ENCODE results near the gene PPP4R1. TPM values are rescaled to one million over a fixed set of nuclear protein-coding genes. Genes with fewer than 3 reads are reported as not detected.

Gene PPP4R1
- total RNA-seq, 4 donors from 2014 or later, result 118 to 168 (median 140) TPM

DNA sequence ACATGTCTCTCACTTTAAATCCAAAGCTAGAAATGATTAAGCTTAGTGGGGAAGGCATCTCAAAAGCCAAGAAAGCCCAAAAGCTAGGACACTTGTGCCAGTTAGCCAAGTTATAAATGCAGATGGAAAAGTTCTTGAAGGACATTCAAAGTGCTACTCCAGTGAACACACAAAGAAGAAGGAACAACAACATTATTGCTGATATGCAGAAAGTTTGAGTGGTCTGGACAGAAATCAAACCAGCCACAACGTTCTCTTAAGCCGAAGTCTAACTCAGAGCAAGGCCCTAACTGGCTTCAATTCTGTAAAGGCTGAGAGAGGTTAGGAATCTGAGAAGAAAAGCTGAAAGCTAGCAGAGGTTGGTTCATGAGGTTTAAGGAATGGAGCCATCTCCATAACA lies 49.0 kb downstream of the PPP4R1 start:
- no peak overlapping the region for H3K4me3 ChIP-seq
- no peak for DNase-seq
- no peaks in the 10 kb centered on the region for H3K27me3 ChIP-seq
- H3K4me1 ChIP-seq, result peaks cover 0 to 4% (median 0%) of the 10 kb centered on the region in 4 donors
- H3K27ac ChIP-seq, result no peak overlapping the region
- no peak for TF ChIP-seq POLR2A (IDR thresholded peaks at IDR 0.05)
- TF ChIP-seq, protein P1, sequence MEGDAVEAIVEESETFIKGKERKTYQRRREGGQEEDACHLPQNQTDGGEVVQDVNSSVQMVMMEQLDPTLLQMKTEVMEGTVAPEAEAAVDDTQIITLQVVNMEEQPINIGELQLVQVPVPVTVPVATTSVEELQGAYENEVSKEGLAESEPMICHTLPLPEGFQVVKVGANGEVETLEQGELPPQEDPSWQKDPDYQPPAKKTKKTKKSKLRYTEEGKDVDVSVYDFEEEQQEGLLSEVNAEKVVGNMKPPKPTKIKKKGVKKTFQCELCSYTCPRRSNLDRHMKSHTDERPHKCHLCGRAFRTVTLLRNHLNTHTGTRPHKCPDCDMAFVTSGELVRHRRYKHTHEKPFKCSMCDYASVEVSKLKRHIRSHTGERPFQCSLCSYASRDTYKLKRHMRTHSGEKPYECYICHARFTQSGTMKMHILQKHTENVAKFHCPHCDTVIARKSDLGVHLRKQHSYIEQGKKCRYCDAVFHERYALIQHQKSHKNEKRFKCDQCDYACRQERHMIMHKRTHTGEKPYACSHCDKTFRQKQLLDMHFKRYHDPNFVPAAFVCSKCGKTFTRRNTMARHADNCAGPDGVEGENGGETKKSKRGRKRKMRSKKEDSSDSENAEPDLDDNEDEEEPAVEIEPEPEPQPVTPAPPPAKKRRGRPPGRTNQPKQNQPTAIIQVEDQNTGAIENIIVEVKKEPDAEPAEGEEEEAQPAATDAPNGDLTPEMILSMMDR (IDR thresholded peaks at IDR 0.05), result no peak
- no peaks in the 10 kb centered on the region for H3K9me3 ChIP-seq
- H3K36me3 ChIP-seq, result peaks cover 0 to 59% (median 0%) of the 10 kb centered on the region in 3 donors

DNA sequence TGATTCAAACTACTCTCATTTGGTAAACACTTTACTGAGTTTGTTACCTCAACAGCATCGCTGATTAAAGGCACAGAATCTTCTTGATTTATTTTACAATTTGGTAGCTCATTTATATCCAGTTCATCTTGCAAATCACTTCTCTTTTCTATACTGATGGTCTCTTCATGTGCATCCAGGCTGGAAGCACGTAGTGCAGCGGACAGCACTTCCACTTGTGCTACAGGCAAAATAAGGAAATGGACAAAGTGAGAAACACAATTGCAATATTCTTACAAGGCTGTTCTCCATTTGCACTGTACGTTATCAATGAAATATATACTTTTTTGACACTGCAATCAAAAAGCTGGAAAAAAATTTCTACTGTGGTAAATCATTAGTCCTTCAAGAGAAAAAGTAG lies 51.0 kb downstream of the PPP4R1 start:
- Histone ChIP-seq H3K27ac (no peak overlapping the region), H3K4me1 (no peaks in the 10 kb centered on the region), H3K27me3 (no peaks in the 10 kb centered on the region), H3K9me3 (no peaks in the 10 kb centered on the region), H3K36me3 (peaks cover 0 to 62% (median 0%) of the 10 kb centered on the region in 3 donors), H3K4me3 (no peak overlapping the region)
- no peak for DNase-seq
- TF ChIP-seq POLR2A (IDR thresholded peaks at IDR 0.05), result no peak
- TF ChIP-seq, protein P1 (IDR thresholded peaks at IDR 0.05), result no peak

DNA sequence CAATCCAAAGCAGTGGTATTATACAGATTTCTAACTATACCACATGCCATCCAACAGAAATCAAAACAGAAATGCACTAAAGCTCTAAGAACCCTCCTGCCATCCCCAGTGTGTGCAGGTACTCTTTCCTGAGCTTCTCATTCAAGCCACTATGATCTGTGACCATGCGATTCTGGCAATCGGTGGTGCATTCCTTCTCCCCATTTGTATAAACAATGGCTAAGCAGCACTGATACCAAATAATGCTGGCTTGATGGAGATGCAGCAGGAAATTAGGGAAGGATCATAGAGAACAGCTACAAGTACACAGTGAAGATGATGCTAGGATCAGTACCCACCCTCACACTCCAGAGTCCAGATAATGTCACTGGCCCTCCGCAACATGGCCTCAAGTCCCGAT lies 51.8 kb downstream of the PPP4R1 start:
- H3K36me3 ChIP-seq, result peaks cover 0 to 62% (median 0%) of the 10 kb centered on the region in 3 donors

DNA sequence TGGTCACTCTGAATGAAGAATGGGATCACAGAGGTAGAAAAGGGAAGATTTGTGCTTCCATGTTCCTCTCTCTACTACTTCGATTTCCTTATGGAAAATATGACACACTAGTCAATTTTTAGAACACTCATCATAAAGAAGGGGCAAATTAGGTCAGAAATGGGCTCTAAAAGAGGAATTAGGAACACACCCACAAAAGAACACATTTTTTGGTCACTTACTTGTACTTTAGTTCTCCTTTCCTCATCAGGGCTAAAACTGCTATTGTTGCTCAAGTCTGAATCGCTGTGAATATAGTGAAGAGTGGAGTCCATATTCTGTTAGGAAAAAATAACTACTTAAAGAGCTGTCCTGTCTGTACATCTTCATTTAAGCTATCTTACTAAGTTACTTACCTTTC lies 52.6 kb downstream of the PPP4R1 start:
- Histone ChIP-seq H3K27ac (no peak overlapping the region), H3K4me3 (no peak overlapping the region), H3K27me3 (no peaks in the 10 kb centered on the region), H3K4me1 (no peaks in the 10 kb centered on the region), H3K9me3 (no peaks in the 10 kb centered on the region), H3K36me3 (peaks cover 0 to 71% (median 0%) of the 10 kb centered on the region in 3 donors)
- TF ChIP-seq POLR2A (IDR thresholded peaks at IDR 0.05), result no peak
- TF ChIP-seq, protein P1 (IDR thresholded peaks at IDR 0.05), result no peak
- DNase-seq, result no peak

More for the DNA sequence above, 51.8 kb downstream of the PPP4R1 start:
- Histone ChIP-seq H3K9me3 (no peaks in the 10 kb centered on the region), H3K4me1 (no peaks in the 10 kb centered on the region), H3K27ac (no peak overlapping the region), H3K27me3 (no peaks in the 10 kb centered on the region), H3K4me3 (no peak overlapping the region)
- no peak for DNase-seq
- TF ChIP-seq, protein P1 (IDR thresholded peaks at IDR 0.05), result no peak
- TF ChIP-seq POLR2A (IDR thresholded peaks at IDR 0.05), result no peak

DNA sequence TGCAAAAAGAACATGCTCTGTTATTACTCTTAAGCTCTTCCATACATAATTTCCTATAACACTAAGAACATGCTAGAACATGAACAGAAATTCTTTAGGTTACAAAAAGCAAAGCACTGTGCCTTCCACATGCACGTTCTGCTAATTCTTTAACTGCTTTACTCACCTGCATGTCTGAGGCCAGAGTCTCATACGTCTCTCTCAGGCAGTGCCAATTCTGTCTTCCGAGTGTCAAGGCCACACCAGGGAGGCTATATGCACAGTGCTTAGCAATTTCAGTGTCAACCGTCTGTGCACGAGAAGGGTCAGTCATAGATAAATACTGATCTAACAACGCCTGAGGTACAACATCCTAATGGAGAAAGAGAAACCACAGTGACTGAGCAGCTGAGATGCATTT lies 55.1 kb downstream of the PPP4R1 start:
- TF ChIP-seq, protein P1 (IDR thresholded peaks at IDR 0.05), result no peak
- no peak for TF ChIP-seq POLR2A (IDR thresholded peaks at IDR 0.05)
- Histone ChIP-seq H3K36me3 (peaks cover 0 to 93% (median 0%) of the 10 kb centered on the region in 3 donors), H3K4me1 (no peaks in the 10 kb centered on the region), H3K9me3 (no peaks in the 10 kb centered on the region), H3K4me3 (no peak overlapping the region), H3K27me3 (no peaks in the 10 kb centered on the region), H3K27ac (no peak overlapping the region)
- DNase-seq, result no peak
